Tibial nerve (tissue), 3 donors: ENCODE measurements around the gene CD68.

Experiments
- CTCF ChIP-seq, 5 experiments: fragments of 200-600 bp in 3 of 5; fragments of 450-650 bp in 2 of 5; sonication (generic) in 3 of 5; IDR thresholded peaks; one replicate each; pipeline ENCODE4 v1.5.1; 2016 to 2019; ENCODE audit warnings: antibody characterized with exemption in 5 of 5, mild to moderate bottlenecking in 3 of 5, moderate library complexity in 2 of 5
- POLR2A ChIP-seq, 2 donors: fragments of 450-650 bp; IDR thresholded peaks; one replicate each; pipeline ENCODE4 v1.6.1; 2017; ENCODE audit warnings: antibody characterized with exemption in 2 of 2, mild to moderate bottlenecking in 2 of 2, moderate library complexity in 2 of 2

DNA sequence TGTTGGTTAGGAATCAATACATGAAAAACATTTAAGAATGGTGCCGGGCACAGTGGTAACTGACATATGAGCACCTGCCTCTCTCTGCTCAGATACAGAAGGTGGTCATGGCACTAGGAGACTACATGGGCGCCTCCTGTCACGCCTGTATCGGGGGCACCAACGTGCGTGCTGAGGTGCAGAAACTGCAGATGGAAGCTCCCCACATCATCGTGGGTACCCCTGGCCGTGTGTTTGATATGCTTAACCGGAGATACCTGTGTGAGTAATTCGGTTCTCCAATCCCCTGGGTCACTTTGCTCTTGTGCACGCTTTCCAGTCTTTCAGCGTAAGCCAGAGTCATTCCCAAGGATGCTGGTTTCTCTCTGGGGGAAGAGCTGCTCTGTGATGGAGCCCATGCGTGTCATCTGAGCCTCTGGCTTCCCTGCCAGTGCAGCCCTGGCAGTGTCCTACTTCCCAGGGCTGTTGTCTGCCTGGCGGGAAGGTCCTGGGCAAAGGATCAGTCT, 3.0 kb upstream of the CD68 start:
- TF ChIP-seq CTCF (IDR thresholded peaks at IDR 0.05): no peak
- no peak for TF ChIP-seq POLR2A (IDR thresholded peaks at IDR 0.05)
